Stimulated activated CD4-positive, alpha-beta T cell treated with anti-CD3 and anti-CD28 coated beads, TNF-alpha, amount 100 ng/mL, for 48 hours (primary cell): ENCODE results near the gene DIAPH2.

Source experiments
- DNase-seq, 3 donors: peaks; one replicate each; pipeline ENCODE4 v3.0.0-alpha.2; 2020; ENCODE audit warnings: low read depth in 3 of 3

The DIAPH2 gene

GRCh38 chrX:96957718-96958117 lies 273.1 kb downstream of the DIAPH2 start:
- no peak for DNase-seq

- DNase-seq, result no peak
These were observed 287.2 kb downstream of the DIAPH2 start for GRCh38 chrX:96971812-96972211.

GRCh38 chrX:96978906-96979305 lies 294.3 kb downstream of the DIAPH2 start:
- DNase-seq, result no peak

GRCh38 chrX:96979766-96980165 lies 295.1 kb downstream of the DIAPH2 start:
- DNase-seq, result no peak

- no peak for DNase-seq
These were observed 297.5 kb downstream of the DIAPH2 start for GRCh38 chrX:96982161-96982560.

GRCh38 chrX:96984538-96984937 lies 299.9 kb downstream of the DIAPH2 start:
- DNase-seq, result no peak

GRCh38 chrX:96985046-96985445 lies 300.4 kb downstream of the DIAPH2 start:
- DNase-seq, result no peak

GRCh38 chrX:96987228-96987627 lies 302.6 kb downstream of the DIAPH2 start:
- no peak for DNase-seq

GRCh38 chrX:96989830-96990571 lies 305.4 kb downstream of the DIAPH2 start:
- DNase-seq, result no peak

GRCh38 chrX:96994093-96994492 lies 309.5 kb downstream of the DIAPH2 start:
- DNase-seq, result no peak

- no peak for DNase-seq
These were observed 312.6 kb downstream of the DIAPH2 start for GRCh38 chrX:96997196-96997595.

- DNase-seq, result no peak
These were observed 316.2 kb downstream of the DIAPH2 start for GRCh38 chrX:97000682-97001368.

GRCh38 chrX:97006167-97006566 lies 321.5 kb downstream of the DIAPH2 start:
- no peak for DNase-seq

- DNase-seq, result no peak
These were observed 324.7 kb downstream of the DIAPH2 start for GRCh38 chrX:97009391-97009790.

GRCh38 chrX:97011540-97011939 lies 326.9 kb downstream of the DIAPH2 start:
- no peak for DNase-seq

- no peak for DNase-seq
These were observed 331.5 kb downstream of the DIAPH2 start for GRCh38 chrX:97016106-97016505.

GRCh38 chrX:97021680-97022079 lies 337.0 kb downstream of the DIAPH2 start:
- no peak for DNase-seq

GRCh38 chrX:97026406-97026805 lies 341.8 kb downstream of the DIAPH2 start:
- DNase-seq, result no peak

- DNase-seq, result no peak
These were observed 342.8 kb downstream of the DIAPH2 start for GRCh38 chrX:97027384-97027922.

- no peak for DNase-seq
These were observed 345.8 kb downstream of the DIAPH2 start for GRCh38 chrX:97030463-97030862.

- no peak for DNase-seq
These were observed 346.3 kb downstream of the DIAPH2 start for GRCh38 chrX:97030947-97031346.

GRCh38 chrX:97039363-97040029 lies 354.9 kb downstream of the DIAPH2 start:
- peak in 1 of 3 donors; percentile 0 for DNase-seq

GRCh38 chrX:97045470-97045869 lies 360.8 kb downstream of the DIAPH2 start:
- no peak for DNase-seq
